ENCODE data around the gene MGMT.

MGMT gene

GRCh38 chr10:129629911-129630310 is 162.9 kb downstream of the MGMT start:
- no peak for DNase-seq

- no peak for DNase-seq
These were observed 164.0 kb downstream of the MGMT start for GRCh38 chr10:129631006-129631405.

GRCh38 chr10:129631870-129632623 is 165.0 kb downstream of the MGMT start:
- no peak for DNase-seq

- no peak for DNase-seq
These were observed 170.0 kb downstream of the MGMT start for GRCh38 chr10:129637010-129637409.

- no peak for DNase-seq
These were observed 170.8 kb downstream of the MGMT start for GRCh38 chr10:129637846-129638245.

- no peak for DNase-seq
These were observed 174.3 kb downstream of the MGMT start for GRCh38 chr10:129641351-129641750.

- DNase-seq = no peak
These were observed 174.9 kb downstream of the MGMT start for GRCh38 chr10:129641982-129642381.

- no peak for DNase-seq
These were observed 175.4 kb downstream of the MGMT start for GRCh38 chr10:129642427-129642826.

GRCh38 chr10:129643266-129643665 is 176.2 kb downstream of the MGMT start:
- no peak for DNase-seq

GRCh38 chr10:129645487-129645886 is 178.4 kb downstream of the MGMT start:
- DNase-seq = no peak

GRCh38 chr10:129646973-129647372 is 179.9 kb downstream of the MGMT start:
- DNase-seq = no peak

- DNase-seq = no peak
These were observed 180.5 kb downstream of the MGMT start for GRCh38 chr10:129647590-129647989.

- no peak for DNase-seq
These were observed 181.8 kb downstream of the MGMT start for GRCh38 chr10:129648856-129649255.

GRCh38 chr10:129652021-129652420 is 185.0 kb downstream of the MGMT start:
- no peak for DNase-seq

- DNase-seq = no peak
These were observed 185.6 kb downstream of the MGMT start for GRCh38 chr10:129652521-129653201.

GRCh38 chr10:129653428-129653827 is 186.4 kb downstream of the MGMT start:
- no peak for DNase-seq

GRCh38 chr10:129653861-129654260 is 186.8 kb downstream of the MGMT start:
- DNase-seq = no peak

- no peak for DNase-seq
These were observed 187.4 kb downstream of the MGMT start for GRCh38 chr10:129654461-129654860.

GRCh38 chr10:129655007-129655678 is 188.1 kb downstream of the MGMT start:
- DNase-seq = no peak

GRCh38 chr10:129655679-129656031 is 188.6 kb downstream of the MGMT start:
- no peak for DNase-seq

GRCh38 chr10:129656642-129657041 is 189.6 kb downstream of the MGMT start:
- DNase-seq = no peak

GRCh38 chr10:129657297-129658017 is 190.4 kb downstream of the MGMT start:
- DNase-seq = no peak

GRCh38 chr10:129658376-129659072 is 191.5 kb downstream of the MGMT start:
- DNase-seq = no peak

All from NCI-H2081 (cell line).